SK-N-MC (cell line): ENCODE results near the gene TSGA10IP.

Experiments
- EZH2 ChIP-seq: fragments of 200-600 bp; sonication (generic); IDR thresholded peaks from one replicate; pipeline ENCODE4 v1.6.1; 2017; ENCODE audit warnings: antibody characterized with exemption
- FOXP2 ChIP-seq: optimal IDR thresholded peaks from 2 replicates; pipeline ENCODE3; 2011; ENCODE audit warnings: mild to moderate bottlenecking, moderate library complexity; ENCODE audit not compliant: insufficient read depth; ENCODE audit errors: extremely low read length, control extremely low read depth
- POLR2AphosphoS5 ChIP-seq: IDR thresholded peaks from 2 replicates; pipeline ENCODE4 v1.6.1; 2012; ENCODE audit warnings: mild to moderate bottlenecking, low read depth, low read length, borderline replicate concordance

- TF ChIP-seq POLR2AphosphoS5 (no peak), EZH2 (no peak), FOXP2 (no peak)
These were observed 24.2 kb upstream of the TSGA10IP start for GRCh38 chr11:65921033-65921555.
